ENCODE data around the gene BCL7C. TPM values are rescaled to one million over a fixed set of nuclear protein-coding genes. Genes with fewer than 3 reads are reported as not detected.
"Not testable (repeated sequence)": the region's sequence is repeated elsewhere in the genome, so short reads cannot be mapped to it uniquely, and the experiment has no call there.

The BCL7C gene
- polyA plus RNA-seq, 1 donor: 25.6 TPM

DNA sequence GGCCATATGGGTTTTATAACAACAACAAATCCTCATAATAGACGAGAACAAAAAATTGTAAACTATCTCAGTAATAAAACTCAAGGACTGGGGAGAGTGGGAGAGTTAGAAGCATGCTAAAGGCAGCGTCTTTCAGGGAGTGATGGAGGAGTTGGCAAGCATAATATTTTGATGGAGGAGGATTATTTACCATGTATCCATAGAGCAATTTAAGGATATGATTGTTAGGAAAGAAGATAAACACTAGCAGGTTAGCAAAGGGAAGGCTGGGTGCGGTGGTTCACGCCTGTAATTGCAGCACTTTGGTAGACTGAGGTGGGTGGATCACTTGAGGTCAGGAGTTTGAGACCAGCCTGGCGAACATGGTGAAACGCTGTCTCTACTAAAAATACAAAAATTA is 27.8 kb downstream of the BCL7C start:
- peaks cover under 1% of the 10 kb centered on the region for H3K36me3 ChIP-seq (ENCODE audit: control insufficient read depth, insufficient read depth, low read length)
- no peak overlapping the region for H3K4me3 ChIP-seq (ENCODE audit: low read length)
- no peak for DNase-seq
- H3K4me1 ChIP-seq (ENCODE audit: control insufficient read depth, insufficient read depth, low read length): no peaks in the 10 kb centered on the region
- WGBS (ENCODE audit: insufficient coverage, low lambda C conversion rate): 71% methylated on average over 1 of the region's 6 CpGs
- peaks cover 6% of the 10 kb centered on the region for H3K9me3 ChIP-seq (ENCODE audit: control insufficient read depth, low read depth, low read length)
- H3K27ac ChIP-seq (ENCODE audit: low read length): no peak overlapping the region
- no peaks in the 10 kb centered on the region for H3K27me3 ChIP-seq (ENCODE audit: control insufficient read depth, insufficient read depth, low read length)

DNA sequence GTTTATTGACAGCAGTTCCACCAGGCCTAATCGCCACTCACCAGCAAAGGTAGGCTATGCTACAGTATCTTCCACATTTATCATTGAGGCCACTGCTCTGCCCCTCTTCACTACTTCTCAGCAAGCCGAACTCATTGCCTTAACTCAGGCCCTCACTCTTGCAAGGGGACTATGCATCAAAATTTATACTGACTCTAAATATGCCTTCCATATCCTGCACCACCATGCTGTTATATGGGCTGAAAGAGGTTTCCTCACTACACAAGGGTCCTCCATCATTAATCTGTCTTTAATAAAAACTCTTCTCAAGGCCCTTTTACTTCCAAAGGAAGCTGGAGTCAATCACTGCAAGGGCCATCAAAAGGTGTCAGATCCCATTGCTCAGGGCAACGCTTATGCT is 30.7 kb downstream of the BCL7C start:
- not testable (repeated sequence) for H3K36me3 ChIP-seq (ENCODE audit: control insufficient read depth, insufficient read depth, low read length); H3K9me3 ChIP-seq (ENCODE audit: control insufficient read depth, low read depth, low read length); H3K4me3 ChIP-seq (ENCODE audit: low read length); H3K4me1 ChIP-seq (ENCODE audit: control insufficient read depth, insufficient read depth, low read length); H3K27ac ChIP-seq (ENCODE audit: low read length); H3K27me3 ChIP-seq (ENCODE audit: control insufficient read depth, insufficient read depth, low read length); DNase-seq
- WGBS (ENCODE audit: insufficient coverage, low lambda C conversion rate): 86% methylated on average over 1 of the region's 3 CpGs

DNA sequence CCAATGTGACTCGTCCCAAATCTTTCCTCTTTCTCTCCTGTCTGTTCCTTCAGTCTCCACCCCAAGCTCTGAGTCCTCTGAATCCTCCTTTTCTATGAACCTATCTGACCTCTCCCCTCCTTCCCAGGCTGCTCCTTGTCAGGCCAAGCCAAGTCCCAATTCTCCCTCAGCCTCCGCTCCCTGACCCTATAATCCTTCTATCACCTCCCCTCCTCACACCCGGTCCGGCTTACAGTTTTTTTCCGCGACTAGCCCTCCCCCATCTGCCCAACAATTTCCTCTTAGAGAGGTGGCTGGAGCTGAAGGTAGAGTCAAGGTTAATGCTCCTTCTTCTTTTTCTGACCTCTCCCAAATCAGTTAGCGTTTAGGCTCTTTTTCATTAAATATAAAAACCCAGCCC is 33.1 kb downstream of the BCL7C start:
- H3K4me3 ChIP-seq (ENCODE audit: low read length); H3K27me3 ChIP-seq (ENCODE audit: control insufficient read depth, insufficient read depth, low read length); H3K27ac ChIP-seq (ENCODE audit: low read length); DNase-seq; H3K36me3 ChIP-seq (ENCODE audit: control insufficient read depth, insufficient read depth, low read length); H3K4me1 ChIP-seq (ENCODE audit: control insufficient read depth, insufficient read depth, low read length); H3K9me3 ChIP-seq (ENCODE audit: control insufficient read depth, low read depth, low read length): not testable (repeated sequence)
- 100% methylated on average over 1 of the region's 7 CpGs for WGBS (ENCODE audit: insufficient coverage, low lambda C conversion rate)

DNA sequence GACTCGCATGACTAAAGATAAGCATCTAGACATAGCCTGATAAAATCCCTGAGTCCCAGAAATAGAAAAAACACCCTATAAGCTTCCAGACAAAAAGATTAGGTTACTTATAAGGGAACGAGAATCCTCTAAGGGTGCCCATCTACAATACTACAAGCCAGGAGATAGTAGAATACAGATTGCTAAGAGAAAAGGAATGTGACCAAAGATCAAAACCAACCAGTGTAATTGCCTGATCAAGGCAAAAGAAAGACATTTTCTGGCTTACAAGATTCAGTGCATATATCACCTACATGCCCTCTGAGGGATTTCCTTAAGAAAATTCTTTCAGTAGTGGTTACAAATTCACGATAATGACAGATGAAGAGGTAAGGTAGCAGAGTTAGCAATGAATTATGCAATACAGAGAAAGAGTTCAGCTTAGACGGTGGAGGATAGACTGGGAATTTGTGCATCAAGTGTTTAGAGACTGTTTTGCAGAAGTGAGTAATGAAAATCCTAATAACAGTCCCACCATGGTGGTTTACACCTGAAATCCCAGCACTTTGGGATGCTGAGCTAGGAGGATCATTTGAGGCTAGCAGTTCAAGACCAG is 35.0 kb downstream of the BCL7C start:
- no peak overlapping the region for H3K4me3 ChIP-seq (ENCODE audit: low read length)
- H3K36me3 ChIP-seq (ENCODE audit: control insufficient read depth, insufficient read depth, low read length): no peaks in the 10 kb centered on the region
- H3K27me3 ChIP-seq (ENCODE audit: control insufficient read depth, insufficient read depth, low read length): no peaks in the 10 kb centered on the region
- WGBS (ENCODE audit: insufficient coverage, low lambda C conversion rate): 100% methylated on average over 1 of the region's 4 CpGs
- DNase-seq: peak in 1 of 2 donors; percentile 41
- no peak overlapping the region for H3K27ac ChIP-seq (ENCODE audit: low read length)
- no peaks in the 10 kb centered on the region for H3K4me1 ChIP-seq (ENCODE audit: control insufficient read depth, insufficient read depth, low read length)
- H3K9me3 ChIP-seq (ENCODE audit: control insufficient read depth, low read depth, low read length): peaks cover 6% of the 10 kb centered on the region

DNA sequence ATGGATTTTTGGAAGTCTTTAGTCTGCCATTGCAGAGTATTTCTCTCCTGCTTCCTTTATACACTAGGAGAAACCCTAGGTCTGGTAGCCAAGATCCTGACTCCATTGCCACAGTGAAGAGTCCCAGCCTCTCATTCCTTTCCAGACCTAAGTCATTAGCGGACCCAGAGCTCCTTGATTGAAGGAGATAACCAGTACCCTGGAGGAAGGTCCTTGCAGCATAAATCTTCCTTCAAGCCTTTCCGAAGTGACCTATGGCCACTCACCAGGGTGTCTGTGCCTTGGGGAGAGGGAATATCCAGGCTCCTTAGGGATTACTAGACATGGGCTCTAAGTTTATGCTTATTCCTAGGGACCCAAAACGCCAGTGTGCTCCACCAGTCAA is 35.8 kb downstream of the BCL7C start:
- no CpG with 5 or more reads among the region's 3 CpGs for WGBS (ENCODE audit: insufficient coverage, low lambda C conversion rate)
- Histone ChIP-seq H3K4me1 (ENCODE audit: control insufficient read depth, insufficient read depth, low read length) (no peaks in the 10 kb centered on the region), H3K27ac (ENCODE audit: low read length) (no peak overlapping the region)

DNA sequence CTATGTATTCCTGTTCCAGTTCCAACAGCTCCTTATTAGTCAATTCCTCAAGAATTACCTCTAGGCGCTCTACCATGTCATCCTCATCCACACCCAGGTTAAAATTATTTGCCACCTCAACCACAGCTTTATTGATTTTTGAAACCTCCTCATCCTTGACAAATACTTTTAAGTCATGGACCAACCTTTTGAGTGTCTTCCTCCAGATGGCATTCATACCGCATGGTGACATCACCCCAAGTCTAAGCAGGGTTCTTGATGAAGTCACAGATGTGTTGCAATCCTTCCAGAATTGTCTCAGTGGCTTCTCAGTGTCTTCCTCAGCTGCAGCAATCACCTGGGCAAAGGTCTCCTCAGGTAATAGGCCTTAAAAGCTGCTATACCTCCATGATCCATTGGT is 40.1 kb downstream of the BCL7C start:
- no CpG with 5 or more reads among the region's 2 CpGs for WGBS (ENCODE audit: insufficient coverage, low lambda C conversion rate)
- Histone ChIP-seq H3K4me1 (ENCODE audit: control insufficient read depth, insufficient read depth, low read length) (no peaks in the 10 kb centered on the region), H3K4me3 (ENCODE audit: low read length) (no peak overlapping the region), H3K9me3 (ENCODE audit: control insufficient read depth, low read depth, low read length) (no peaks in the 10 kb centered on the region), H3K36me3 (ENCODE audit: control insufficient read depth, insufficient read depth, low read length) (peaks cover 4% of the 10 kb centered on the region), H3K27me3 (ENCODE audit: control insufficient read depth, insufficient read depth, low read length) (no peaks in the 10 kb centered on the region), H3K27ac (ENCODE audit: low read length) (no peak overlapping the region)
- DNase-seq: peak in 1 of 2 donors; percentile 57

More for the DNA sequence above, 35.8 kb downstream of the BCL7C start:
- H3K9me3 ChIP-seq (ENCODE audit: control insufficient read depth, low read depth, low read length): peaks cover 6% of the 10 kb centered on the region
- H3K27me3 ChIP-seq (ENCODE audit: control insufficient read depth, insufficient read depth, low read length): no peaks in the 10 kb centered on the region
- peaks cover 4% of the 10 kb centered on the region for H3K36me3 ChIP-seq (ENCODE audit: control insufficient read depth, insufficient read depth, low read length)
- DNase-seq: no peak
- H3K4me3 ChIP-seq (ENCODE audit: low read length): no peak overlapping the region

DNA sequence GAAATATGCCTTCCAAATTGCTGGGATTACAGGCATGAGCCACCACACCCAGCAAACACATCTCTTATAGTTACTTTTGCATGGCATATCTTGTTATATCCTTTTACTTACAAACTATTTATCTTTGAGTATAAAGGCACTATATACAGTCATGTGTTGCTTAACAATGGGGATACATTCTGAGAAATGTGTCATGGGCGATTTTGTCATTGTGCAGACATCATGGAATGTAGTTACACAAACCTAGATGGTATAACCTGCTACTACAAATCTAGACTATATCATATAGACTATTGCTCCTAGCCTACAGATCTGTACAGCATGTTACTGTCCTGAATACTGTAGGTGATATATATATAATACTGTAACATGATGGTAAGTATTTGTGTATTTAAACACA is 43.6 kb downstream of the BCL7C start:
- Histone ChIP-seq H3K4me3 (ENCODE audit: low read length) (no peak overlapping the region), H3K4me1 (ENCODE audit: control insufficient read depth, insufficient read depth, low read length) (peaks cover 3% of the 10 kb centered on the region), H3K9me3 (ENCODE audit: control insufficient read depth, low read depth, low read length) (no peaks in the 10 kb centered on the region), H3K27ac (ENCODE audit: low read length) (no peak overlapping the region), H3K27me3 (ENCODE audit: control insufficient read depth, insufficient read depth, low read length) (no peaks in the 10 kb centered on the region), H3K36me3 (ENCODE audit: control insufficient read depth, insufficient read depth, low read length) (peaks cover 4% of the 10 kb centered on the region)
- no CpG with 5 or more reads among the region's 1 CpG for WGBS (ENCODE audit: insufficient coverage, low lambda C conversion rate)
- DNase-seq: no peak

DNA sequence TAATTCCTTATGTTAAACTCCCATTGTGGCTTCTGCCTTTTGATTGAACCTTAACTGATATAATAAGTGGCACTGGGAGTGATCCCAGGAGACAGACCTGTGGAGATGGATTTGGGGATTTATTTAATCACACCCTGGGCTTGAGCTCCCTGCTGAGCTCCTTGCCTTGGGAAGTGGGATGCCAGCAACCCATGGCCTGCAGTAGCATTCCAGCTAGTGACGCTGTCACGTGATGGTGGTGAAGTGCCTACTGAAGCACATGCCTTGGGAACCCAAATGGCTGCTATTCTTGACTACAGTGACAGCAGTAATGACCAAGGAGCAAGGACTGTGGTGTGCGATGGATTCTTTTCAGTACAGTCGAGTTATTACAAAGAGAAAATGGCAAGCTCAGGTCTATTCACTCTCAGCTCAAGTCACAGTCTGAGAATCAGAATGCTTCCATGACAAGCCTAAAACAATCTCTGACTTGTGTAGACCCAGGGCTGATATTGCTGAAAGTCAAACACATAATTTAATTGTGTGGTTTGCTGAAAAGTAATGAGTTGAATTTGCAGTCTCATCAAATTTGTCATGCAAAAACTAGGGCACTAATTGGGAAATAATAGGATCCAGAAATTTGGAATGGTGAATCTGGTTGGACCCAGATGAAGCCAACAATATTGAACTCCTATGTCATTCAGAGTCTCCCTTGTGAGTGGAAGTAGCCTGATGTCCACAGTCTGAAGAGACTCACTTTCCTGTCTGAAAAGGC is 47.1 kb downstream of the BCL7C start:
- Histone ChIP-seq H3K4me1 (ENCODE audit: control insufficient read depth, insufficient read depth, low read length) (peaks cover 8% of the 10 kb centered on the region), H3K9me3 (ENCODE audit: control insufficient read depth, low read depth, low read length) (no peaks in the 10 kb centered on the region), H3K4me3 (ENCODE audit: low read length) (no peak overlapping the region), H3K36me3 (ENCODE audit: control insufficient read depth, insufficient read depth, low read length) (no peaks in the 10 kb centered on the region), H3K27me3 (ENCODE audit: control insufficient read depth, insufficient read depth, low read length) (no peaks in the 10 kb centered on the region), H3K27ac (ENCODE audit: low read length) (no peak overlapping the region)
- 60% methylated on average over 1 of the region's 4 CpGs for WGBS (ENCODE audit: insufficient coverage, low lambda C conversion rate)
- DNase-seq: no peak

DNA sequence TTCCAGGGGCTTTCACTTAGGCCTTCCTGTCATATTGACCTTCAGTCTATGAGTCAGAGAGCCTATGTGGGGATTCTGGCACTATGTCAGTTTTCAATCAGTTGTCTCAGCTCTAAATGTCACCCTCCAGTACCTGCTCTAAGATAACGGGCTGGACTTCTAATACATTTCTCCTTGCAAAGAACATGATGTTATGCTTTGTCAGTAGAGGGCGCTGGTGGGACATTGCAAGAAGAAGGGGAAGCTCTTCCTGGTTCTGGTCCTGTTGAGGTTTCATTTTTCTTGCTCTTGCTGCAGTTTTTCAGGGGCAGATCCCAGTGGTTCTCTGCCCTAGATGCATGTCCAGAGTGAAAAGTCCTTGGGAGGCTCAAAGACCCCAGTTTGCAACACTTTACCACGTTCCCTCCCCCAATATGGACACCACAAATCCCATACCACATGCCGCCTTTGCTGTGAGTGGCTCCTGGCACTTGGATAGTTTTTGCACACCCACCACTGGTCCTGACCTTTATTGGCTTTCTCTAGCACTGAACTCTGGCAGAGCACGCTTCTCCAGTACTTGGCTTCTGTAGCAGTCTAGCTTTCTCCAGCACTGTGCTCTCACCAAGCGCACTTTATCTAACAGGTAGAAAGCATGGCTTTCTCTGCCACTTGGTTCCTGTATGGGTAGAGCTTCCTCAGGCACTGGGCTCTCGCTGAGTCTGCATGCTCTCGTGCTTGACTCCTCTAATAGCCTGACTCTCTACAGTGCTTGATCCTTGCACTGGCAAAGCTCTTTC is 49.0 kb downstream of the BCL7C start:
- H3K4me3 ChIP-seq (ENCODE audit: low read length): no peak overlapping the region
- H3K4me1 ChIP-seq (ENCODE audit: control insufficient read depth, insufficient read depth, low read length): peaks cover 17% of the 10 kb centered on the region
- no peaks in the 10 kb centered on the region for H3K27me3 ChIP-seq (ENCODE audit: control insufficient read depth, insufficient read depth, low read length)
- no CpG with 5 or more reads among the region's 8 CpGs for WGBS (ENCODE audit: insufficient coverage, low lambda C conversion rate)
- H3K27ac ChIP-seq (ENCODE audit: low read length): peak overlapping the region; percentile 38
- H3K36me3 ChIP-seq (ENCODE audit: control insufficient read depth, insufficient read depth, low read length): no peaks in the 10 kb centered on the region
- DNase-seq: peak; percentile 84 to 86
- no peaks in the 10 kb centered on the region for H3K9me3 ChIP-seq (ENCODE audit: control insufficient read depth, low read depth, low read length)

DNA sequence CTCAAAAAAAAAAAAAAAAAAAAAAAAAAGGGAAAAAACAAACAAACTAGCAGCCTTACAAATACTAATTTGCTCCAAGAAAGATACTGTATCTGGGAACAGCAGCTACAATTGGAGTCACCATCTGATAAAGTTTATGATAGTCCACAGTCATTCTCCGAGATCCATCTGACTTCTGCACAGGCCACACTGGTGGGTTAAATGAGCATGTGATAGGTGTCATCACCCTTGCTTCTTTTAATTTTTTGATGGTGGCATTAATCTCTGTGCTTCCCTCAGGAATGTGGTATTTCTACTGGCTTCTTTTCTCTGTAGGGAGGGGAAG is 49.6 kb downstream of the BCL7C start:
- H3K4me1 ChIP-seq (ENCODE audit: control insufficient read depth, insufficient read depth, low read length): peaks cover 21% of the 10 kb centered on the region
- H3K36me3 ChIP-seq (ENCODE audit: control insufficient read depth, insufficient read depth, low read length): no peaks in the 10 kb centered on the region
- peak overlapping the region; percentile 23 for H3K27ac ChIP-seq (ENCODE audit: low read length)
- H3K9me3 ChIP-seq (ENCODE audit: control insufficient read depth, low read depth, low read length): no peaks in the 10 kb centered on the region
- DNase-seq: no peak
- H3K27me3 ChIP-seq (ENCODE audit: control insufficient read depth, insufficient read depth, low read length): no peaks in the 10 kb centered on the region
- H3K4me3 ChIP-seq (ENCODE audit: low read length): no peak overlapping the region
- WGBS (ENCODE audit: insufficient coverage, low lambda C conversion rate): no CpG with 5 or more reads among the region's 1 CpG
